WTC11 (cell line): Measurements from ENCODE around the gene GID8. TPM values are rescaled to one million over a fixed set of nuclear protein-coding genes. Genes with fewer than 3 reads are reported as not detected.

ENCODE experiments used
- ATAC-seq: fragments of 200-7000 bp; cut with Tn5 transposase; 2 replicates; pipeline ENCODE4 v1.10.0; 2021; ENCODE audit warnings: mild to moderate bottlenecking, moderate library complexity
- CTCF ChIA-PET: fragments of 300-600 bp; sonication (Branson Sonifier 250); formaldehyde crosslinking; loops from one replicate; lab custom pipeline; 2021; ENCODE audit warnings: antibody characterized with exemption; lab: Charles Lee
- POLR2A ChIA-PET: fragments of 350-600 bp; sonication (Branson Sonifier 250); formaldehyde crosslinking; loops from one replicate; lab custom pipeline; 2021; ENCODE audit warnings: antibody characterized with exemption; lab: Charles Lee
- DNase-seq: peaks from one replicate; pipeline ENCODE4 v3.0.0; 2021; ENCODE audit warnings: low spot score
- H3K27ac Mint-ChIP-seq: 2 replicates; pipeline ENCODE4 v1.8.0; 2021; ENCODE audit warnings: mixed read lengths
- H3K27me3 Mint-ChIP-seq: 2 replicates; pipeline ENCODE4 v1.8.0; 2021; ENCODE audit warnings: low read depth, mild to moderate bottlenecking, moderate library complexity, mixed read lengths
- H3K36me3 Mint-ChIP-seq: 2 replicates; pipeline ENCODE4 v1.8.0; 2021; ENCODE audit warnings: mixed read lengths
- H3K4me1 Mint-ChIP-seq: 2 replicates; pipeline ENCODE4 v1.8.0; 2022; ENCODE audit warnings: mixed read lengths
- H3K4me3 Mint-ChIP-seq: 2 replicates; pipeline ENCODE4 v1.8.0; 2021; ENCODE audit warnings: mild to moderate bottlenecking, moderate library complexity, mixed read lengths
- H3K9me3 Mint-ChIP-seq: 2 replicates; pipeline ENCODE4 v1.8.0; 2021; ENCODE audit warnings: mixed read lengths
- ATF1 ChIP-seq: sonication (generic); formaldehyde crosslinking; IDR thresholded peaks from 2 replicates; pipeline ENCODE4 v1.8.1; 2023; ENCODE audit warnings: mild to moderate bottlenecking, moderate library complexity, missing genetic modification reagents
- CREB1 ChIP-seq: sonication (generic); formaldehyde crosslinking; IDR thresholded peaks from 2 replicates; pipeline ENCODE4 v1.8.0; 2023; ENCODE audit warnings: mild to moderate bottlenecking, missing genetic modification reagents
- CREM ChIP-seq: sonication (generic); formaldehyde crosslinking; IDR thresholded peaks from 2 replicates; pipeline ENCODE4 v1.8.1; 2022; ENCODE audit warnings: mild to moderate bottlenecking, missing genetic modification reagents, moderate library complexity
- E2F4 ChIP-seq: sonication (generic); formaldehyde crosslinking; IDR thresholded peaks from 2 replicates; pipeline ENCODE4 v1.8.1; 2022; ENCODE audit warnings: low read depth, mild to moderate bottlenecking, moderate library complexity, missing genetic modification reagents, borderline replicate concordance
- FOXJ3 ChIP-seq: sonication (generic); formaldehyde crosslinking; IDR thresholded peaks from 2 replicates; pipeline ENCODE4 v1.9.0; 2021; ENCODE audit warnings: missing genetic modification reagents, mild to moderate bottlenecking, borderline replicate concordance
- FOXK1 ChIP-seq: sonication (generic); formaldehyde crosslinking; IDR thresholded peaks from 2 replicates; pipeline ENCODE4 v1.8.0; 2022; ENCODE audit warnings: mild to moderate bottlenecking, moderate library complexity, missing genetic modification reagents
- MYBL2 ChIP-seq: sonication (generic); formaldehyde crosslinking; IDR thresholded peaks from 2 replicates; pipeline ENCODE4 v1.8.1; 2023; ENCODE audit warnings: mild to moderate bottlenecking, moderate library complexity, missing genetic modification reagents
- NR2C2 ChIP-seq: sonication (generic); formaldehyde crosslinking; IDR thresholded peaks from 2 replicates; pipeline ENCODE4 v1.8.0; 2022; ENCODE audit warnings: mild to moderate bottlenecking, missing genetic modification reagents
- PREB ChIP-seq: sonication (generic); formaldehyde crosslinking; IDR thresholded peaks from 2 replicates; pipeline ENCODE4 v1.8.1; 2022; ENCODE audit warnings: mild to moderate bottlenecking, missing genetic modification reagents, moderate library complexity, borderline replicate concordance
- RORB ChIP-seq: fragments of 250-450 bp; sonication (Bioruptor Pico); IDR thresholded peaks from 2 replicates; pipeline ENCODE4 v1.9.0; 2021; ENCODE audit warnings: mild to moderate bottlenecking
- SOX15 ChIP-seq: fragments of 250-450 bp; sonication (Bioruptor Pico); IDR thresholded peaks from 2 replicates; pipeline ENCODE4 v1.9.0; 2021; ENCODE audit warnings: mild to moderate bottlenecking
- SP1 ChIP-seq: sonication (generic); formaldehyde crosslinking; conservative IDR thresholded peaks from 2 replicates; pipeline ENCODE4 v1.8.1; 2022; ENCODE audit warnings: missing genetic modification reagents
- TCF7 ChIP-seq: sonication (generic); formaldehyde crosslinking; IDR thresholded peaks from 2 replicates; pipeline ENCODE4 v1.8.0; 2022; ENCODE audit warnings: mild to moderate bottlenecking, low read depth, missing genetic modification reagents, moderate library complexity
- ZBTB21 ChIP-seq: sonication (generic); formaldehyde crosslinking; IDR thresholded peaks from 2 replicates; pipeline ENCODE4 v1.8.1; 2023; ENCODE audit warnings: mild to moderate bottlenecking, missing genetic modification reagents, borderline replicate concordance
- ZNF416 ChIP-seq: fragments of 250-450 bp; sonication (Bioruptor Pico); IDR thresholded peaks from 2 replicates; pipeline ENCODE4 v1.9.0; 2021; ENCODE audit warnings: mild to moderate bottlenecking, inconsistent platforms
- total RNA-seq: library from RNA; stranded (reverse); gene quantifications from 3 replicates; pipeline ENCODE4 v1.2.3, GENCODE V29; 2021
- TF ChIP-seq, protein P1 (sequence below): fragments of 200-600 bp; IDR thresholded peaks from 2 replicates; pipeline ENCODE4 v1.8.0; 2022; ENCODE audit warnings: antibody characterized with exemption
- TF ChIP-seq, protein P2 (sequence below): sonication (generic); formaldehyde crosslinking; IDR thresholded peaks from 2 replicates; pipeline ENCODE4 v1.8.0; 2022; ENCODE audit warnings: mild to moderate bottlenecking, missing genetic modification reagents
- TF ChIP-seq, protein P3 (sequence below): sonication (generic); formaldehyde crosslinking; IDR thresholded peaks from 2 replicates; pipeline ENCODE4 v1.8.1; 2023; ENCODE audit warnings: mild to moderate bottlenecking, missing genetic modification reagents, moderate library complexity
- TF ChIP-seq, protein P4 (sequence below): sonication (generic); formaldehyde crosslinking; IDR thresholded peaks from 2 replicates; pipeline ENCODE4 v1.8.1; 2022; ENCODE audit warnings: missing genetic modification reagents, borderline replicate concordance

GID8 gene
- total RNA-seq, 1 experiment from 2014 or later = 70.2 TPM

DNA sequence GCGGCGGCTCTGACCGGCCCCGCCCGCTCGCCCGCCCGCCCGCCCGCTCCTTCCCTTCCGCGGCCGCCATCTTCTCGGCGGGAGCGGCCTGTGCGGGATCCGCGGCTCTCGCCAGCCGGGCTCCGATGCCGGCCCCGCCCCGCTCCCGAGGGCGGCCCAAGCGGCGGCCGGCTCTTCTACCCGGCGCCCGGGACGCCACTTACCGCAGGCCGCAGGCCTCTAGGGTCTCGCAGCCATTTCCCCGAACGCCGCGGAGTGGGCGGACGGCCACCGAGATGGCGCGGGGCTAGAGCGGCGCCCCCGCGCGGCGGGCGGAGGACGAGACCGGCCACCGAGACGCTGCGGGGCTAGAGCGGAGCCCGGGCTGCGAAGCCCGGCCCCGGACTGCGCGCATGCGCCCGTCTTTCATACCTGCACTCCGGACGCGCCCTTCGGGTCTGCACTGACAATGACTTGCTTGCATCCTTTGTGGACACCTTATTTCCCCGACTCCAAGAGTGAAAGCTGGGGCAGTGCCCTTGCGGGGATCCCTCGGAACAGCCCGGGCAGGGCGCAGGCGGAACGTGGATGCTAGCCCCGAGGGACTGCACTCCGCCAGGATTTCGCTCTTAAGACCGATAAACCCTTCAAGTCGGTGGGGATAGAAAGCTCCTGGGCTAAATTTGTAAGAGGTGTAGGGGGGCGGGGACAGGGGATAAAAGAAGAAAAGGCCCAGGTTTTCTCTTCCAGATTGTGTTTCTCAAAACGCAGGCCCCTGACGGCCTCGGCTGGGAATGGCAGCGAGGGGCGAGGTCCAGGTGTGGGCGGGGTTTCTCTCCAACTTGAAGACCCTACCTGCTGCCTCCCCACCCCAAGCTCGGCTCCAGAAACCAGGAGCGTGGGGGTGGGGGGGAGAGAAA is 11.5 kb upstream of the GID8 start, which contains the start of gene DIDO1 (continued):
- TF ChIP-seq FOXK1 (CRISPR knock-in tag) (peak; percentile 12; the same call in 1 of the 2 replicates), ZNF416 (0 out of 2 replicates have a peak, but pooled peaks have one; percentile 65), ZBTB21 (CRISPR knock-in tag) (no peak), CREB1 (CRISPR knock-in tag) (no peak), MYBL2 (CRISPR knock-in tag) (0 out of 2 replicates have a peak, but pooled peaks have one; percentile 9), ATF1 (CRISPR knock-in tag) (no peak)
- TF ChIP-seq, protein P1, sequence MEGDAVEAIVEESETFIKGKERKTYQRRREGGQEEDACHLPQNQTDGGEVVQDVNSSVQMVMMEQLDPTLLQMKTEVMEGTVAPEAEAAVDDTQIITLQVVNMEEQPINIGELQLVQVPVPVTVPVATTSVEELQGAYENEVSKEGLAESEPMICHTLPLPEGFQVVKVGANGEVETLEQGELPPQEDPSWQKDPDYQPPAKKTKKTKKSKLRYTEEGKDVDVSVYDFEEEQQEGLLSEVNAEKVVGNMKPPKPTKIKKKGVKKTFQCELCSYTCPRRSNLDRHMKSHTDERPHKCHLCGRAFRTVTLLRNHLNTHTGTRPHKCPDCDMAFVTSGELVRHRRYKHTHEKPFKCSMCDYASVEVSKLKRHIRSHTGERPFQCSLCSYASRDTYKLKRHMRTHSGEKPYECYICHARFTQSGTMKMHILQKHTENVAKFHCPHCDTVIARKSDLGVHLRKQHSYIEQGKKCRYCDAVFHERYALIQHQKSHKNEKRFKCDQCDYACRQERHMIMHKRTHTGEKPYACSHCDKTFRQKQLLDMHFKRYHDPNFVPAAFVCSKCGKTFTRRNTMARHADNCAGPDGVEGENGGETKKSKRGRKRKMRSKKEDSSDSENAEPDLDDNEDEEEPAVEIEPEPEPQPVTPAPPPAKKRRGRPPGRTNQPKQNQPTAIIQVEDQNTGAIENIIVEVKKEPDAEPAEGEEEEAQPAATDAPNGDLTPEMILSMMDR = peak; percentile 62; the same call in 1 of the 2 replicates

GRCh38 chr20:62927128-62927705 is 10.7 kb upstream of the GID8 start:
- H3K27me3 Mint-ChIP-seq = no peaks in the 10 kb centered on the region; the same call in 1 of the 2 replicates
- TF ChIP-seq ZNF416 (no peak), NR2C2 (CRISPR knock-in tag) (no peak), TCF7 (CRISPR knock-in tag) (no peak), E2F4 (CRISPR knock-in tag) (no peak), CREM (CRISPR knock-in tag) (no peak), SP1 (CRISPR knock-in tag) (no peak), SOX15 (CRISPR knock-in tag) (no peak), PREB (CRISPR knock-in tag) (no peak), RORB (no peak), FOXJ3 (CRISPR knock-in tag) (no peak), FOXK1 (CRISPR knock-in tag) (no peak)
- TF ChIP-seq, protein P1 = no peak
- TF ChIP-seq, protein P2, sequence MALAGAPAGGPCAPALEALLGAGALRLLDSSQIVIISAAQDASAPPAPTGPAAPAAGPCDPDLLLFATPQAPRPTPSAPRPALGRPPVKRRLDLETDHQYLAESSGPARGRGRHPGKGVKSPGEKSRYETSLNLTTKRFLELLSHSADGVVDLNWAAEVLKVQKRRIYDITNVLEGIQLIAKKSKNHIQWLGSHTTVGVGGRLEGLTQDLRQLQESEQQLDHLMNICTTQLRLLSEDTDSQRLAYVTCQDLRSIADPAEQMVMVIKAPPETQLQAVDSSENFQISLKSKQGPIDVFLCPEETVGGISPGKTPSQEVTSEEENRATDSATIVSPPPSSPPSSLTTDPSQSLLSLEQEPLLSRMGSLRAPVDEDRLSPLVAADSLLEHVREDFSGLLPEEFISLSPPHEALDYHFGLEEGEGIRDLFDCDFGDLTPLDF (CRISPR knock-in tag) = no peak
- TF ChIP-seq, protein P3, sequence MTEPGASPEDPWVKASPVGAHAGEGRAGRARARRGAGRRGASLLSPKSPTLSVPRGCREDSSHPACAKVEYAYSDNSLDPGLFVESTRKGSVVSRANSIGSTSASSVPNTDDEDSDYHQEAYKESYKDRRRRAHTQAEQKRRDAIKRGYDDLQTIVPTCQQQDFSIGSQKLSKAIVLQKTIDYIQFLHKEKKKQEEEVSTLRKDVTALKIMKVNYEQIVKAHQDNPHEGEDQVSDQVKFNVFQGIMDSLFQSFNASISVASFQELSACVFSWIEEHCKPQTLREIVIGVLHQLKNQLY (CRISPR knock-in tag) = no peak
- TF ChIP-seq, protein P4, sequence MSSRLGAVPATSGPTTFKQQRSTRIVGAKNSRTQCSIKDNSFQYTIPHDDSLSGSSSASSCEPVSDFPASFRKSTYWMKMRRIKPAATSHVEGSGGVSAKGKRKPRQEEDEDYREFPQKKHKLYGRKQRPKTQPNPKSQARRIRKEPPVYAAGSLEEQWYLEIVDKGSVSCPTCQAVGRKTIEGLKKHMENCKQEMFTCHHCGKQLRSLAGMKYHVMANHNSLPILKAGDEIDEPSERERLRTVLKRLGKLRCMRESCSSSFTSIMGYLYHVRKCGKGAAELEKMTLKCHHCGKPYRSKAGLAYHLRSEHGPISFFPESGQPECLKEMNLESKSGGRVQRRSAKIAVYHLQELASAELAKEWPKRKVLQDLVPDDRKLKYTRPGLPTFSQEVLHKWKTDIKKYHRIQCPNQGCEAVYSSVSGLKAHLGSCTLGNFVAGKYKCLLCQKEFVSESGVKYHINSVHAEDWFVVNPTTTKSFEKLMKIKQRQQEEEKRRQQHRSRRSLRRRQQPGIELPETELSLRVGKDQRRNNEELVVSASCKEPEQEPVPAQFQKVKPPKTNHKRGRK (CRISPR knock-in tag) = no peak
- ChIA-PET CTCF (interaction anchor here (0.7 to 2.7 kb wide), 18 partner anchors 9 to 303 kb away, joined by 3 to 24 read pairs (median 4); partner anchors contain the start of gene GID8), POLR2A (interaction anchor here (0.7 to 6.2 kb wide), 6 partner anchors 9 to 559 kb away, joined by 3 to 53 read pairs (median 3); partner anchors contain the start of gene GID8)
- no peaks in the 10 kb centered on the region for H3K9me3 Mint-ChIP-seq
- no peaks in the 10 kb centered on the region for H3K36me3 Mint-ChIP-seq
- no peak for DNase-seq
- no peak for ATAC-seq
- H3K27ac Mint-ChIP-seq = peak overlapping the region; percentile 99
- peaks cover 70% of the 10 kb centered on the region for H3K4me1 Mint-ChIP-seq
- H3K4me3 Mint-ChIP-seq = peak overlapping the region; percentile 82
